Measurements from ENCODE around the gene ULK1. TPM values are rescaled to one million over a fixed set of nuclear protein-coding genes. Genes with fewer than 3 reads are reported as not detected.
A peak's percentile ranks its signal among the peaks of the same experiment; 100 is the strongest.

The ULK1 gene
- total and polyA plus RNA-seq, 2 of the 13 experiments (the other 11 are each of a cell fraction or from before 2014, with no cell fraction given): 2.8 to 10.1 TPM

DNA sequence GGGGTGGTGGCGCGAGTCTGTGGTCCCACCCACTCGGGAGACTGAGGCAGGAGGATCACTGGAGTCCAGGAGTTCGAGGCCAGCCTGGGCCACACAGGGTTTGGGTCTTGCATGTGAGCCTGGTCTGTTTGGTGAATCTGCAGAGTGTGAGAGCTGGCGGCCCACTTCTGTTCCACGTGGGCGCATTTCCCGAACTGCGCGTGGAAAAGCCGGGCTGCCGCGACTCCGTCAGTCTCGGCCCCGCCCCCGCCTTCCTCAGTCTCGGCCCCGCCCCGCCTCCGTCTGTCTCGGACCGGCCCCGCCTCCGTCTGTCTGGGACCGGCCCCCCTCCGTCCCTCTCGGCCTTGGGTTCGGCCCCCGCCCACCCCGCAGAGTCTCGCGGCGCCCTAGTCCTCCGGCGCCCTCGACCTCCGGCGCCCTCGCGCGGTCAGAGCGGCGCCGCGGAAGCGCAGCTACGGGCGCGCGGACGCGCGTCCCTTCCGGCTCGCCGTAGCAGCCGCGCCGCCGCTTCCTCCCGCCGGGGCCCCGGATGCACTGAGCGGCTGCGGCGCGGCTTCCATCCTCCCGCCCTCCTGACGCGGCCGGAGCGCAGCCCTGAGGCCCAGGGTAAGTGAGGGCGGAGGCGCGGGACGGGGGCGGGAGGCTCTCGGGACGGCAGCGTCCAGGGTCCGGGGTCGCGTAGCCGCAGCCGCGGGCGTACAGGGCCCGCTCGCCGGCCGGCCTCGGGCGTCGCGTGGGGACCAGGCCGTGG lies 55.2 kb downstream of the ULK1 start, which contains the start of gene EP400 (continued):
- TF ChIP-seq, protein P1, sequence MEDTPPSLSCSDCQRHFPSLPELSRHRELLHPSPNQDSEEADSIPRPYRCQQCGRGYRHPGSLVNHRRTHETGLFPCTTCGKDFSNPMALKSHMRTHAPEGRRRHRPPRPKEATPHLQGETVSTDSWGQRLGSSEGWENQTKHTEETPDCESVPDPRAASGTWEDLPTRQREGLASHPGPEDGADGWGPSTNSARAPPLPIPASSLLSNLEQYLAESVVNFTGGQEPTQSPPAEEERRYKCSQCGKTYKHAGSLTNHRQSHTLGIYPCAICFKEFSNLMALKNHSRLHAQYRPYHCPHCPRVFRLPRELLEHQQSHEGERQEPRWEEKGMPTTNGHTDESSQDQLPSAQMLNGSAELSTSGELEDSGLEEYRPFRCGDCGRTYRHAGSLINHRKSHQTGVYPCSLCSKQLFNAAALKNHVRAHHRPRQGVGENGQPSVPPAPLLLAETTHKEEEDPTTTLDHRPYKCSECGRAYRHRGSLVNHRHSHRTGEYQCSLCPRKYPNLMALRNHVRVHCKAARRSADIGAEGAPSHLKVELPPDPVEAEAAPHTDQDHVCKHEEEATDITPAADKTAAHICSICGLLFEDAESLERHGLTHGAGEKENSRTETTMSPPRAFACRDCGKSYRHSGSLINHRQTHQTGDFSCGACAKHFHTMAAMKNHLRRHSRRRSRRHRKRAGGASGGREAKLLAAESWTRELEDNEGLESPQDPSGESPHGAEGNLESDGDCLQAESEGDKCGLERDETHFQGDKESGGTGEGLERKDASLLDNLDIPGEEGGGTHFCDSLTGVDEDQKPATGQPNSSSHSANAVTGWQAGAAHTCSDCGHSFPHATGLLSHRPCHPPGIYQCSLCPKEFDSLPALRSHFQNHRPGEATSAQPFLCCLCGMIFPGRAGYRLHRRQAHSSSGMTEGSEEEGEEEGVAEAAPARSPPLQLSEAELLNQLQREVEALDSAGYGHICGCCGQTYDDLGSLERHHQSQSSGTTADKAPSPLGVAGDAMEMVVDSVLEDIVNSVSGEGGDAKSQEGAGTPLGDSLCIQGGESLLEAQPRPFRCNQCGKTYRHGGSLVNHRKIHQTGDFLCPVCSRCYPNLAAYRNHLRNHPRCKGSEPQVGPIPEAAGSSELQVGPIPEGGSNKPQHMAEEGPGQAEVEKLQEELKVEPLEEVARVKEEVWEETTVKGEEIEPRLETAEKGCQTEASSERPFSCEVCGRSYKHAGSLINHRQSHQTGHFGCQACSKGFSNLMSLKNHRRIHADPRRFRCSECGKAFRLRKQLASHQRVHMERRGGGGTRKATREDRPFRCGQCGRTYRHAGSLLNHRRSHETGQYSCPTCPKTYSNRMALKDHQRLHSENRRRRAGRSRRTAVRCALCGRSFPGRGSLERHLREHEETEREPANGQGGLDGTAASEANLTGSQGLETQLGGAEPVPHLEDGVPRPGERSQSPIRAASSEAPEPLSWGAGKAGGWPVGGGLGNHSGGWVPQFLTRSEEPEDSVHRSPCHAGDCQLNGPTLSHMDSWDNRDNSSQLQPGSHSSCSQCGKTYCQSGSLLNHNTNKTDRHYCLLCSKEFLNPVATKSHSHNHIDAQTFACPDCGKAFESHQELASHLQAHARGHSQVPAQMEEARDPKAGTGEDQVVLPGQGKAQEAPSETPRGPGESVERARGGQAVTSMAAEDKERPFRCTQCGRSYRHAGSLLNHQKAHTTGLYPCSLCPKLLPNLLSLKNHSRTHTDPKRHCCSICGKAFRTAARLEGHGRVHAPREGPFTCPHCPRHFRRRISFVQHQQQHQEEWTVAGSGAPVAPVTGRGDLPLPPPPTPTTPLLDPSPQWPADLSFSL (CRISPR knock-in tag; IDR thresholded peaks at IDR 0.05): no peak
- no peak; the same call in 1 of the 2 replicates for TF ChIP-seq FOXK1 (CRISPR knock-in tag; IDR thresholded peaks at IDR 0.05; ENCODE audit: borderline replicate concordance, low read depth)
- TF ChIP-seq ZFP36 (IDR thresholded peaks at IDR 0.05; ENCODE audit: borderline replicate concordance, low read depth, low read length, partially characterized antibody): no peak
- no peak for TF ChIP-seq ZBTB7B (CRISPR knock-in tag; IDR thresholded peaks at IDR 0.05)
- TF ChIP-seq DNMT1 (CRISPR knock-in tag; IDR thresholded peaks at IDR 0.05): no peak
- no peak for TF ChIP-seq ZNF660 (CRISPR knock-in tag; IDR thresholded peaks at IDR 0.05; ENCODE audit: borderline replicate concordance, low read depth)
- TF ChIP-seq POGZ (CRISPR knock-in tag; IDR thresholded peaks at IDR 0.05): peak; percentile 37; the same call in 1 of the 2 replicates
- TF ChIP-seq, protein P2, sequence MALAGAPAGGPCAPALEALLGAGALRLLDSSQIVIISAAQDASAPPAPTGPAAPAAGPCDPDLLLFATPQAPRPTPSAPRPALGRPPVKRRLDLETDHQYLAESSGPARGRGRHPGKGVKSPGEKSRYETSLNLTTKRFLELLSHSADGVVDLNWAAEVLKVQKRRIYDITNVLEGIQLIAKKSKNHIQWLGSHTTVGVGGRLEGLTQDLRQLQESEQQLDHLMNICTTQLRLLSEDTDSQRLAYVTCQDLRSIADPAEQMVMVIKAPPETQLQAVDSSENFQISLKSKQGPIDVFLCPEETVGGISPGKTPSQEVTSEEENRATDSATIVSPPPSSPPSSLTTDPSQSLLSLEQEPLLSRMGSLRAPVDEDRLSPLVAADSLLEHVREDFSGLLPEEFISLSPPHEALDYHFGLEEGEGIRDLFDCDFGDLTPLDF (CRISPR knock-in tag; IDR thresholded peaks at IDR 0.05): no peak
- peak; percentile 86; the same call in 1 of the 2 replicates for TF ChIP-seq SRY (CRISPR knock-in tag; IDR thresholded peaks at IDR 0.05)
- no peak for TF ChIP-seq ZNF510 (CRISPR knock-in tag; IDR thresholded peaks at IDR 0.05; ENCODE audit: low read depth)
- no peak for TF ChIP-seq ZNF557 (CRISPR knock-in tag; IDR thresholded peaks at IDR 0.05)
- TF ChIP-seq ZNF816 (CRISPR knock-in tag; IDR thresholded peaks at IDR 0.05; ENCODE audit: borderline replicate concordance): no peak; the same call in 1 of the 2 replicates
- TF ChIP-seq ZFP91 (CRISPR knock-in tag; IDR thresholded peaks at IDR 0.05; ENCODE audit: borderline replicate concordance): peak; percentile 29; the same call in 1 of the 2 replicates
- no peak for TF ChIP-seq FOXO1 (CRISPR knock-in tag; IDR thresholded peaks at IDR 0.05)
- TF ChIP-seq ZNF879 (CRISPR knock-in tag; IDR thresholded peaks at IDR 0.05): no peak
- no peak for TF ChIP-seq ZSCAN25 (CRISPR knock-in tag; IDR thresholded peaks at IDR 0.05)
- TF ChIP-seq SIN3A (IDR thresholded peaks at IDR 0.05; ENCODE audit: borderline replicate concordance, low read depth, low read length): peak; percentile 48; the same call in 1 of the 2 replicates
- no peak for TF ChIP-seq FOXK2 (IDR thresholded peaks at IDR 0.05)
- no peak for TF ChIP-seq ZNF570 (CRISPR knock-in tag; IDR thresholded peaks at IDR 0.05; ENCODE audit: borderline replicate concordance)
- TF ChIP-seq PITX1 (CRISPR knock-in tag; IDR thresholded peaks at IDR 0.05): no peak
- TF ChIP-seq REXO4 (CRISPR knock-in tag; IDR thresholded peaks at IDR 0.05; ENCODE audit: borderline replicate concordance): no peak
- peak; percentile 88 for TF ChIP-seq RBFOX2 (IDR thresholded peaks at IDR 0.05; ENCODE audit: low read depth, low read length)

Measured in HepG2 (cell line).